Progenitor cell of endocrine pancreas (in vitro differentiated cells): ENCODE results near the gene PCSK5. TPM values are rescaled to one million over a fixed set of nuclear protein-coding genes. Genes with fewer than 3 reads are reported as not detected.

Experiments
- DNase-seq: peaks from one replicate; pipeline ENCODE4 v3.0.0; 2021; ENCODE audit warnings: low spot score; ENCODE audit not compliant: unreplicated experiment
- H3K27ac Mint-ChIP-seq: 2 replicates; pipeline ENCODE4 v1.8.0; 2021; ENCODE audit warnings: mild to moderate bottlenecking, moderate library complexity, mixed read lengths
- H3K27me3 Mint-ChIP-seq: 2 replicates; pipeline ENCODE4 v1.8.0; 2021; ENCODE audit warnings: mixed read lengths
- H3K36me3 Mint-ChIP-seq: 2 replicates; pipeline ENCODE4 v1.8.0; 2022; ENCODE audit warnings: mixed read lengths; ENCODE audit not compliant: insufficient read depth
- H3K4me1 Mint-ChIP-seq: 2 replicates; pipeline ENCODE4 v1.8.0; 2021; ENCODE audit warnings: low read depth, mixed read lengths
- H3K4me3 Mint-ChIP-seq: 2 replicates; pipeline ENCODE4 v1.8.0; 2021; ENCODE audit warnings: low read depth, mild to moderate bottlenecking, moderate library complexity, mixed read lengths
- H3K9me3 Mint-ChIP-seq: 2 replicates; pipeline ENCODE4 v1.8.0; 2021; ENCODE audit warnings: low read depth, mixed read lengths
- CTCF ChIP-seq: fragments of 200-600 bp; sonication (generic); IDR thresholded peaks from one replicate; pipeline ENCODE4 v1.5.0; 2021; ENCODE audit warnings: antibody characterized with exemption, mild to moderate bottlenecking; ENCODE audit not compliant: unreplicated experiment
- total RNA-seq: library from RNA; stranded (reverse); gene quantifications from 2 replicates; pipeline ENCODE4 v1.2.1, GENCODE V29; 2021

Gene PCSK5
- total RNA-seq, 1 donor from 2014 or later, result 7.3 TPM

DNA sequence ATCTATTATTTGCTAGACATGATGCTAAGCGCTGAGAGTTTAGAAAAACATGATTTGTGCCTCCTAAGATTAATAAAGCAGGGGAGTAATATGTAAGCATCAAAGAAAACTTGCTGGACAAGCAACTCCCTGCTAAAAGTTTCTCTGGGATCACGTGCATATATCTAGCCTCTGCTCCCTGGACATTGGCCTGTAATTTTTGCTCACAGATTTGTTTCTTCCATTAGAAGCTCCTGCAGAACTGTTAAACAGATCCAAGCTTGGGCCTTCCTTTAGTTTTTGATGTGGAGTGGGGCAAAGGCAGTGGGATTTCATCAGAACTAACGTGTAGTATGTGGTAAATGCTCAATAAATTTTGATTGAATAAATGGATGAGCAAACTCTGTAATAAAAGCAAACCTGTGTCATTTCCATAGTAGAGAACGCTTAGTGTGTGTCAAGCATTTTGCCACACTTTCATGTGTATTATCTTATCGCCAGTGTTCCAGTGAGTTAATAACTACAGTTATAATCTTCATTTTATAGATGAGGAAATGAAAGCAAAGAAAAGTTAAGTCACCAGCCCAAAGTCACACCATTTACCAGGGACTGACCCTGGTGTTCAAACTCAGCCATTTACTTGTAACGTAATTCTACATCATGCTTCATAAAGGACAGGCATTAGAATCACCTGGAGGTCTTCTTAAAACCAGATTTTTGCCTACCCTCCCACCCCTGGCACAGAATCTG is 100.3 kb downstream of the PCSK5 start:
- Mint-ChIP-seq H3K4me3 (no peak overlapping the region), H3K27ac (no peak overlapping the region), H3K36me3 (peaks cover 6% of the 10 kb centered on the region), H3K9me3 (peaks cover 7% of the 10 kb centered on the region), H3K27me3 (peaks cover 4% of the 10 kb centered on the region), H3K4me1 (peaks cover 2% of the 10 kb centered on the region)
- no peak for TF ChIP-seq CTCF
- DNase-seq, result no peak

DNA sequence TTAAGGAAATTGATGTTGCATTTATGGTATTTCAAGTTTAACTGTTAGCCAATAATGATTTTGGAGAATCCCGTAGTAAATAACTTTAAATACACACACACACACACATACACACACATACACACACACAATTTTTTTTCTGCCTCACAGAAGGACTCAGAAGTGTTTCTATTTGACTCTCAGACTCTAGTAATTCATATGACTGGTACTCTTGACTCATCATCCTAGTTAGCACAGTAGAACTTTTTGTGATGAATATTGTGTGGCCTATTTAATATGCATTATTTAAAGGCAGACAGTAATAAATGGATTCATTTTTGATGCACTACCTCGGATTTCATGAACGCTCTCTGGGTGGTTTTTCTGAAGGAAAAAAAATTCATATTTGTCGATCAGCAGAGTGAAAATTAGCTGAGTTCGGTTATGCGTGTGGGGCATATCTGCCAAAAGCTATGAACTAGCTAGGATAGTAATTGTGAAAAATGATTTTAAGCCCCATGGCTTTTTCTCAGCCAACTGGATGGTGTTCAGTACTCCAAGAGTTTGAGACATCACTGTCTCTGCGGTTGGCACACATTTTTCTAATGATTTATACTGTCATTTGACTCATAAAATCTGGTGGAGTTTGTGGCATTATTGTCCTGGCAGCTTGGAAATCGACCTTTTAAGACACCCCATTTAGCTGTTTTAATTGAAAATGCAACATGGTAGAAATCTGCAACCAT is 102.2 kb downstream of the PCSK5 start:
- no peak for TF ChIP-seq CTCF
- Mint-ChIP-seq H3K27ac (no peak overlapping the region), H3K4me1 (peaks cover 15% of the 10 kb centered on the region), H3K36me3 (peaks cover 4% of the 10 kb centered on the region), H3K4me3 (no peak overlapping the region), H3K9me3 (peaks cover 7% of the 10 kb centered on the region), H3K27me3 (peaks cover 4% of the 10 kb centered on the region)
- DNase-seq, result no peak

DNA sequence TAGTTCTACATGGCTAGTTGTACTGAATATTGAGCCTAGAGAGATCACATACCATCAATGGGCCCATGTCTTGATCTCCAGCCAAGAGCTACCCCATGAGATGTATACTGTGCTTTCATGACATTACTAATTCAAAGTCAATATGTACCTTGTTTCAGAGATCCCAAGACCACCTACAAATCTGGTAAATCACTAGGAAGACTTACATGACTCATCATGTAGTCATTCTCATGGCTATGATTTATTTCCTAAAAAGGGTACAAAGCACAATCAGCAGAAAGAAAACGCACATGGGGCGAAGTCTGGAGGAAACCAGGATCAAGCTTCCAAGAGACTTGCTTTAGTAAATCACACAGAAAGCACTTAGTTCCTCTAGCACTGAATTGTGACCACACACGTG is 103.0 kb downstream of the PCSK5 start:
- no peak for DNase-seq
- peaks cover 7% of the 10 kb centered on the region for H3K9me3 Mint-ChIP-seq
- peaks cover 4% of the 10 kb centered on the region for H3K27me3 Mint-ChIP-seq
- peaks cover 22% of the 10 kb centered on the region for H3K4me1 Mint-ChIP-seq
- H3K27ac Mint-ChIP-seq, result no peak overlapping the region
- no peak overlapping the region for H3K4me3 Mint-ChIP-seq
- H3K36me3 Mint-ChIP-seq, result peaks cover 4% of the 10 kb centered on the region
- TF ChIP-seq CTCF, result no peak

- peaks cover 22% of the 10 kb centered on the region for H3K4me1 Mint-ChIP-seq
- no peak overlapping the region for H3K27ac Mint-ChIP-seq
- TF ChIP-seq CTCF, result no peak
- H3K4me3 Mint-ChIP-seq, result no peak overlapping the region
- peaks cover 7% of the 10 kb centered on the region for H3K9me3 Mint-ChIP-seq
- peaks cover 4% of the 10 kb centered on the region for H3K27me3 Mint-ChIP-seq
- peaks cover 4% of the 10 kb centered on the region for H3K36me3 Mint-ChIP-seq
- DNase-seq, result no peak
These were observed 104.6 kb downstream of the PCSK5 start for GRCh38 chr9:75995066-75995465.

DNA sequence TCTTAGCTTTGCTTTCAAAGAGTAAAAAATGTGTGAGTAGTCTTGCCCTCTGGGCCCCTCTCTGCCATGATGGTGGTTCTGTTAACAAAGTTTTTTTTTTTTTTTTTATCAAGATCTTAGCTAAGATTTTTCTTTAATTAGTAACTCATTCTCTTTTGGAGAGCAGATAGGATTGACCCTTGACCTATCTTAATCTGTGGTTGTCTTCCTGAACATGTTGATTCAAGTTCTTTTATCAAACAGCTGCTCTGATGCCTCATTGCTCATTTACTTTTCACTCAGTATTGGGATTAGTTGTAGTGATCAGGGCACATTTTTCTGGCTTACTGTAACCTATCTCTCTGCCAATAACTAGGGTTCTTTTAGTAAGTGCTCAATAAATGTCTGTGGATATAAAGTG is 106.3 kb downstream of the PCSK5 start:
- H3K4me1 Mint-ChIP-seq, result peaks cover 25% of the 10 kb centered on the region
- H3K27ac Mint-ChIP-seq, result no peak overlapping the region

More for the DNA sequence above, 106.3 kb downstream of the PCSK5 start:
- H3K4me3 Mint-ChIP-seq, result no peak overlapping the region
- H3K9me3 Mint-ChIP-seq, result peaks cover 7% of the 10 kb centered on the region
- H3K36me3 Mint-ChIP-seq, result peaks cover 4% of the 10 kb centered on the region
- peaks cover 4% of the 10 kb centered on the region for H3K27me3 Mint-ChIP-seq
- TF ChIP-seq CTCF, result no peak
- DNase-seq, result no peak
